Adrenal gland (tissue), 5 donors: ENCODE data around the gene GSTM4.

Experiments
- CTCF ChIP-seq, 6 experiments: fragments of 450-650 bp in 4 of 6; fragments of 200-600 bp in 2 of 6; sonication (generic) in 1 of 6; IDR thresholded peaks; 1 replicate in 5 of 6; 2 replicates in 1 of 6; pipeline versions ENCODE4 v1.5.1 to v1.8.0; 2016 to 2021; ENCODE audit warnings: antibody characterized with exemption in 6 of 6, mild to moderate bottlenecking in 2 of 6, moderate library complexity in 1 of 6
- POLR2A ChIP-seq, 2 donors: fragments of 450-650 bp; IDR thresholded peaks; one replicate each; pipeline ENCODE4 v1.6.1; 2017; ENCODE audit warnings: antibody characterized with exemption in 2 of 2, mild to moderate bottlenecking in 2 of 2, moderate library complexity in 1 of 2
- donor health status: DM: no; HTN: no; CAD: no.

- TF ChIP-seq CTCF (IDR thresholded peaks at IDR 0.05) (no peak), POLR2A (IDR thresholded peaks at IDR 0.05) (no peak)
Observed at GRCh38 chr1:109632671-109633346, 23.1 kb upstream of the GSTM4 start.
